Activated CD4-positive, alpha-beta memory T cell treated with anti-CD3 and anti-CD28 coated beads for 36 hours (primary cell): ENCODE measurements around the gene CD4. TPM values are rescaled to one million over a fixed set of nuclear protein-coding genes. Genes with fewer than 3 reads are reported as not detected.

ENCODE experiments used
- CTCF ChIA-PET: fragments of 350-600 bp; sonication (Branson Sonifier 250); formaldehyde crosslinking; loops from one replicate; lab custom pipeline; 2021; ENCODE audit warnings: antibody characterized with exemption, inconsistent platforms; lab: Charles Lee
- POLR2A ChIA-PET: fragments of 350-600 bp; sonication (Branson Sonifier 250); formaldehyde crosslinking; loops from one replicate; lab custom pipeline; 2021; ENCODE audit warnings: antibody characterized with exemption; lab: Charles Lee
- DNase-seq: peaks from one replicate; pipeline ENCODE4 v3.0.0-alpha.2; 2020
- H3K27ac Mint-ChIP-seq: one replicate; pipeline ENCODE4 v1.8.0; 2021; ENCODE audit warnings: mixed read lengths
- H3K27me3 Mint-ChIP-seq: one replicate; pipeline ENCODE4 v1.8.0; 2021; ENCODE audit warnings: mixed read lengths
- H3K36me3 Mint-ChIP-seq: one replicate; pipeline ENCODE4 v1.8.0; 2021; ENCODE audit warnings: mixed read lengths
- H3K4me1 Mint-ChIP-seq: one replicate; pipeline ENCODE4 v1.8.0; 2021; ENCODE audit warnings: low read depth, mixed read lengths
- H3K4me3 Mint-ChIP-seq: one replicate; pipeline ENCODE4 v1.8.0; 2021; ENCODE audit warnings: mild to moderate bottlenecking, mixed read lengths
- H3K9me3 Mint-ChIP-seq: one replicate; pipeline ENCODE4 v1.8.0; 2021; ENCODE audit warnings: mixed read lengths
- intact Hi-C: fragments of 100-400 bp; cut with micrococcal nuclease; formaldehyde crosslinking; loops from one replicate; pipeline ENCODE4 v1.15.1; 2023
- total RNA-seq, 2 experiments: library from RNA; stranded (reverse); gene quantifications; one replicate each; pipeline ENCODE4 v1.2.3, GENCODE V29; 2021

CD4 gene
- total RNA-seq, 2 experiments from 2014 or later: 290 to 300 TPM

DNA sequence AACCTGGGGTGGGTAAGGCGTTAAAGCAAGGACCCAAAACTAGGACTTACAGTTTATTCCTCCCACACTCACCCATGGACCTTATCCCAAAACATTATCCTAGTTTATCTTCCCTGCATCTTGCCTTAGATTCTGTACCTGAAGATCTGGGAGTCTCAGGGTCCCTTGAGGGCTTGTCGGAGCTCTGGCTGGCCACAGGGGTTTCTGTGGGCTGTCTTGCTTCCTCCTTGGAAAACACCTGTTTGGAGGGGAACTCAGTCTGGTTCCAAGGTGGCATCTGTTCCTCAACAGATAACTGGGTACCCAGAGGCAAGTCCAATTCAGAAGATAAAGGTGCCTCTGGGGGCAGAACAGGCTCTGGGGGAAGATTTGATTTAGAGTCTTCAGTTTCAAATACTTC lies 60.1 kb downstream of the CD4 start:
- intact Hi-C loops: no loop called here
- H3K4me1 Mint-ChIP-seq: peaks cover 24% of the 10 kb centered on the region
- ChIA-PET CTCF (interaction anchor here (2.2 to 2.3 kb wide), 2 partner anchors 14 to 23 kb away, joined by 8 to 13 read pairs; partner anchors contain the start of gene SPSB2), POLR2A (no interaction called here)
- no peaks in the 10 kb centered on the region for H3K27me3 Mint-ChIP-seq
- H3K9me3 Mint-ChIP-seq: no peaks in the 10 kb centered on the region
- H3K4me3 Mint-ChIP-seq: peak overlapping the region; percentile 95
- H3K27ac Mint-ChIP-seq: no peak overlapping the region
- DNase-seq: no peak
- peaks cover 22% of the 10 kb centered on the region for H3K36me3 Mint-ChIP-seq

DNA sequence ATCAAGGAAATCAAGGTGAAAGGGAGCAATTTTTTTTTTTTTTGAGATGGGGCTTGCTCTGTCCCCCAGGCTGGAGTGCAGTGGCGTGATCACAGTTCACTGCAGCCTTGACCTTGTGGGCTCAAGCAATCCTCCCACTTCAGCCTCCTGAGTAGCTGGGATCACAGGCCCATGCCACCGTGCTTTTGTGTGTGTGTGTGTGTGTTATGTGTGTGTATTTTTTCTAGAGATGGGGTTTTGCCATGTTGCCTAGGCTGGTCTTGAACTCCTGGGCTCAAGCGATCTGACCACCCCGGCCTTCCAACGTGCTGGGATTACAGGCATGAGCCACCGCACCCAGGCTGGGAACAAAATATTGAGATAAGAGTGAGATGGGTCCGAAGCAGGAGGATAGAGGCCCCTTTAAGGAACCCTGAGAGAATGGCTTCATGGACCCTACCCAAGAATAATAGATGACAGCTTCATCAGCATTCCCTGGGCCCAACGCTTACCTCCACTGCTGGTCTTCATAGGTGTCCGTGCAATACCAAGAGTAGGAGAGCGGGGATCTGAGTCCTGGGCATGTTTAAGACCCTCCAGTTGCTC lies 60.7 kb downstream of the CD4 start:
- POLR2A ChIA-PET: interaction anchor here (2.0 kb wide), 1 partner anchor 315 kb away, joined by 7 read pairs; the partner anchor contains the start of gene GAPDH
- intact Hi-C loops: loop anchor here (5.0 kb wide), 1 partner anchor 423 kb away; no protein-coding TSS in a partner anchor

DNA sequence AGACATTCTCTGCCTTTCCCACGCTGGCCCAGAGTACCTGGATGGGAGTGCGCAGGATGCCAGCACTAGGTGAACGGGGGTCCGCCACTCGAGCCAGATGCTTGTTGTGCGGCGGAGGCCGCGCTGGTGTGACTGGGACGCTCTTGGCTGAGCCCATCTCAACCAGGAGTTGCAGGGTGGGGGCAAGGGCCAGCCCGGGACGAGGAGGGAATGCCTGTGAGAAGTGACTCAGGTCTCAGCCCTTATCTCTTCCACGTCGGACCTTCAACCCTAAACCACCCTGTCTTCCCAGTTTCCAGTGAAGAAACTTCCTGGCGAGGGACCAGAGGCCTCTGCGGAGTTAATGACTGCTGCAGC lies 61.4 kb downstream of the CD4 start:
- no peak for DNase-seq
- intact Hi-C loops: loop anchor here (1.0 to 5.0 kb wide), 4 partner anchors 161 to 423 kb away; partner anchors contain the start of genes CHD4, MRPL51 and ZNF384
- Mint-ChIP-seq H3K36me3 (peaks cover 27% of the 10 kb centered on the region), H3K27ac (peak overlapping the region; percentile 98), H3K4me1 (peaks cover 29% of the 10 kb centered on the region), H3K27me3 (no peaks in the 10 kb centered on the region), H3K9me3 (no peaks in the 10 kb centered on the region), H3K4me3 (peak overlapping the region; percentile 95)
- POLR2A ChIA-PET: interaction anchor here (1.0 to 5.0 kb wide), 15 partner anchors 8 to 318 kb away, joined by 4 to 94 read pairs (median 7); partner anchors contain the start of genes C12orf57, CD4, COPS7A and GAPDH
- CTCF ChIA-PET: interaction anchor here (0.9 to 6.5 kb wide), 10 partner anchors 9 to 232 kb away, joined by 3 to 74 read pairs (median 14); partner anchors contain the start of genes MLF2, SPSB2 and TPI1

More for the DNA sequence above, 60.7 kb downstream of the CD4 start:
- no peak for DNase-seq
- Mint-ChIP-seq H3K36me3 (peaks cover 22% of the 10 kb centered on the region), H3K4me3 (peak overlapping the region; percentile 95), H3K27ac (peak overlapping the region; percentile 98), H3K4me1 (peaks cover 29% of the 10 kb centered on the region), H3K9me3 (no peaks in the 10 kb centered on the region), H3K27me3 (no peaks in the 10 kb centered on the region)
- CTCF ChIA-PET: interaction anchor here (1.1 to 6.5 kb wide), 5 partner anchors 15 to 42 kb away, joined by 5 to 74 read pairs (median 26); partner anchors contain the start of gene SPSB2

GRCh38 chr12:6851153-6851920 lies 62.0 kb downstream of the CD4 start, which contains the start of gene CDCA3:
Gene CDCA3, minus strand, starts transcription at chr12:6851286. Its CDS starts 334 bp downstream, at chr12:6850952.
- no peaks in the 10 kb centered on the region for H3K9me3 Mint-ChIP-seq
- peaks cover 29% of the 10 kb centered on the region for H3K36me3 Mint-ChIP-seq
- peak within 1 kb of the TSS; percentile 95 for H3K4me3 Mint-ChIP-seq
- peaks cover 29% of the 10 kb centered on the region for H3K4me1 Mint-ChIP-seq
- ChIA-PET POLR2A (interaction anchor here (0.8 to 5.0 kb wide), 25 partner anchors 8 to 381 kb away, joined by 3 to 94 read pairs (median 6); partner anchors contain the start of genes C12orf57, CD4, COPS7A and GAPDH), CTCF (interaction anchor here (0.9 to 6.5 kb wide), 18 partner anchors 9 to 358 kb away, joined by 3 to 74 read pairs (median 5); partner anchors contain the start of genes MLF2, MRPL51, PTMS and SPSB2)
- no peaks in the 10 kb centered on the region for H3K27me3 Mint-ChIP-seq
- peak within 1 kb of the TSS; percentile 98 for H3K27ac Mint-ChIP-seq
- intact Hi-C loops: loop anchor here (1.0 to 5.0 kb wide), 4 partner anchors 162 to 424 kb away; partner anchors contain the start of genes CHD4, MRPL51 and ZNF384
- peak; percentile 97 for DNase-seq

GRCh38 chr12:6851921-6852650 lies 62.8 kb downstream of the CD4 start, which contains the start of gene USP5:
Gene USP5, plus strand, starts transcription at chr12:6852150. Its CDS starts 30 bp downstream, at chr12:6852180.
- Mint-ChIP-seq H3K27ac (peak within 1 kb of the TSS; percentile 98), H3K4me3 (peak within 1 kb of the TSS; percentile 95), H3K4me1 (peaks cover 29% of the 10 kb centered on the region), H3K9me3 (no peaks in the 10 kb centered on the region), H3K36me3 (peaks cover 34% of the 10 kb centered on the region), H3K27me3 (no peaks in the 10 kb centered on the region)
- intact Hi-C loops: loop anchor here (1.0 to 5.0 kb wide), 14 partner anchors 17 to 425 kb away; partner anchors contain the start of genes C12orf57, CHD4, COPS7A and EMG1
- ChIA-PET CTCF (interaction anchor here (0.6 to 6.5 kb wide), 23 partner anchors 12 to 359 kb away, joined by 3 to 74 read pairs (median 5); partner anchors contain the start of genes LPCAT3, MLF2, MRPL51 and PTMS), POLR2A (interaction anchor here (0.8 to 5.0 kb wide), 28 partner anchors 9 to 382 kb away, joined by 3 to 94 read pairs (median 5); partner anchors contain the start of genes C12orf57, CD4, COPS7A and GAPDH)
- DNase-seq: peak; percentile 99

- H3K4me1 Mint-ChIP-seq: peaks cover 29% of the 10 kb centered on the region
- ChIA-PET CTCF (interaction anchor here (0.6 to 6.5 kb wide), 21 partner anchors 12 to 299 kb away, joined by 3 to 74 read pairs (median 5); partner anchors contain the start of genes LPCAT3, MLF2, PTMS and SPSB2), POLR2A (interaction anchor here (0.9 to 5.0 kb wide), 22 partner anchors 8 to 383 kb away, joined by 3 to 94 read pairs (median 5); partner anchors contain the start of genes C12orf57, CD4, COPS7A and GNB3)
- peak overlapping the region; percentile 95 for H3K4me3 Mint-ChIP-seq
- peaks cover 37% of the 10 kb centered on the region for H3K36me3 Mint-ChIP-seq
- H3K27me3 Mint-ChIP-seq: no peaks in the 10 kb centered on the region
- no peaks in the 10 kb centered on the region for H3K9me3 Mint-ChIP-seq
- intact Hi-C loops: loop anchor here (1.0 to 5.0 kb wide), 11 partner anchors 16 to 426 kb away; partner anchors contain the start of genes C12orf57, COPS7A, EMG1 and GAPDH
- H3K27ac Mint-ChIP-seq: peak overlapping the region; percentile 98
- DNase-seq: peak; percentile 89
These were observed 63.5 kb downstream of the CD4 start for GRCh38 chr12:6852651-6853354.

- intact Hi-C loops: loop anchor here (2.0 to 5.0 kb wide), 2 partner anchors 319 to 426 kb away; partner anchors contain the start of gene GAPDH
- Mint-ChIP-seq H3K27ac (peak overlapping the region; percentile 98), H3K9me3 (no peaks in the 10 kb centered on the region), H3K27me3 (no peaks in the 10 kb centered on the region), H3K36me3 (peaks cover 38% of the 10 kb centered on the region), H3K4me3 (peak overlapping the region; percentile 95), H3K4me1 (peaks cover 29% of the 10 kb centered on the region)
- ChIA-PET CTCF (interaction anchor here (0.9 to 6.5 kb wide), 7 partner anchors 14 to 111 kb away, joined by 3 to 74 read pairs (median 26); partner anchors contain the start of genes SPSB2 and TPI1), POLR2A (interaction anchor here (1.1 to 5.0 kb wide), 9 partner anchors 14 to 245 kb away, joined by 3 to 94 read pairs (median 12); partner anchors contain the start of genes C12orf57, COPS7A, RNU7-1 and SPSB2)
- no peak for DNase-seq
These were observed 64.3 kb downstream of the CD4 start for GRCh38 chr12:6853626-6854025.

GRCh38 chr12:6854036-6854435 lies 64.7 kb downstream of the CD4 start:
- intact Hi-C loops: loop anchor here (5.0 kb wide), 1 partner anchor 427 kb away; no protein-coding TSS in a partner anchor
- H3K9me3 Mint-ChIP-seq: no peaks in the 10 kb centered on the region
- H3K27ac Mint-ChIP-seq: peak overlapping the region; percentile 98
- POLR2A ChIA-PET: interaction anchor here (4.8 to 5.0 kb wide), 2 partner anchors 14 to 19 kb away, joined by 59 to 94 read pairs; partner anchors contain the start of genes SPSB2 and TPI1
- peaks cover 29% of the 10 kb centered on the region for H3K4me1 Mint-ChIP-seq
- H3K4me3 Mint-ChIP-seq: peak overlapping the region; percentile 95
- no peak for DNase-seq
- peaks cover 42% of the 10 kb centered on the region for H3K36me3 Mint-ChIP-seq
- no peaks in the 10 kb centered on the region for H3K27me3 Mint-ChIP-seq
- CTCF ChIA-PET: interaction anchor here (0.7 to 6.5 kb wide), 6 partner anchors 14 to 74 kb away, joined by 3 to 74 read pairs (median 16); partner anchors contain the start of genes SPSB2 and TPI1

GRCh38 chr12:6855322-6855721 lies 66.0 kb downstream of the CD4 start:
- no peaks in the 10 kb centered on the region for H3K27me3 Mint-ChIP-seq
- no peaks in the 10 kb centered on the region for H3K9me3 Mint-ChIP-seq
- DNase-seq: no peak
- intact Hi-C loops: no loop called here
- CTCF ChIA-PET: interaction anchor here (1.4 to 6.5 kb wide), 3 partner anchors 13 to 20 kb away, joined by 5 to 74 read pairs (median 49); partner anchors contain the start of genes SPSB2 and TPI1
- H3K4me1 Mint-ChIP-seq: peaks cover 21% of the 10 kb centered on the region
- POLR2A ChIA-PET: interaction anchor here (4.8 to 5.0 kb wide), 2 partner anchors 12 to 18 kb away, joined by 59 to 94 read pairs; partner anchors contain the start of genes SPSB2 and TPI1
- H3K36me3 Mint-ChIP-seq: peaks cover 38% of the 10 kb centered on the region
- H3K27ac Mint-ChIP-seq: no peak overlapping the region
- no peak overlapping the region for H3K4me3 Mint-ChIP-seq
